Heart right ventricle (tissue), 16 donors: ENCODE data around the gene TMEM273. TPM values are rescaled to one million over a fixed set of nuclear protein-coding genes. Genes with fewer than 3 reads are reported as not detected.
A peak's percentile ranks its signal among the peaks of the same experiment; 100 is the strongest.

Experiments
- ATAC-seq, 8 donors: fragments of 200-7000 bp; cut with Tn5 transposase; one replicate each; pipeline ENCODE4 v1.9.1; 2020; ENCODE audit warnings: mild to moderate bottlenecking in 8 of 8, moderate library complexity in 8 of 8, moderate number of reproducible peaks in 1 of 8
- DNase-seq, 2 donors: peaks; one replicate each; pipeline ENCODE4 v3.0.0-alpha.2; 2020
- H3K27ac ChIP-seq, 10 donors: fragments of 200-600 bp; sonication (generic) in 2 of 10; one replicate each; pipeline versions ENCODE4 v1.5.0 to v1.8.0; 2020 to 2022; ENCODE audit warnings: mild to moderate bottlenecking in 3 of 10
- H3K27me3 ChIP-seq, 7 donors: fragments of 200-600 bp; one replicate each; pipeline ENCODE4 v1.8.0; 2021 to 2022; ENCODE audit warnings: mild to moderate bottlenecking in 2 of 7
- H3K36me3 ChIP-seq, 9 donors: fragments of 200-600 bp; sonication (generic) in 1 of 9; one replicate each; pipeline versions ENCODE4 v1.5.0 to v1.8.0; 2020 to 2022; ENCODE audit warnings: mild to moderate bottlenecking in 2 of 9
- H3K4me1 ChIP-seq, 9 donors: fragments of 200-600 bp; sonication (generic) in 1 of 9; one replicate each; pipeline versions ENCODE4 v1.5.0 to v1.8.0; 2020 to 2022; ENCODE audit warnings: mild to moderate bottlenecking in 4 of 9
- H3K4me3 ChIP-seq, 10 donors: fragments of 200-600 bp; sonication (generic) in 2 of 10; one replicate each; pipeline versions ENCODE4 v1.5.0 to v1.8.0; 2020 to 2022; ENCODE audit warnings: mild to moderate bottlenecking in 7 of 10, moderate library complexity in 2 of 10
- H3K9me3 ChIP-seq, 11 donors: fragments of 200-600 bp in 10 of 11; sonication (generic) in 2 of 11; one replicate each; pipeline versions ENCODE4 v1.5.0 to v1.8.0; 2013 to 2022; ENCODE audit warnings: mild to moderate bottlenecking in 2 of 11, control low read depth in 1 of 11, moderate library complexity in 1 of 11
- WGBS, 2 donors: extraction: QIAGEN DNeasy Blood & Tissue Kit; methylation state at CpG; one replicate each; pipeline ENCODE4 v1.1.7; 2013; ENCODE audit warnings: inconsistent platforms in 1 of 2; 5-methylcytosine and 5-hydroxymethylcytosine counted together
- intact Hi-C, 10 donors: fragments of 100-400 bp; cut with DNase I; formaldehyde crosslinking; loops; one replicate each; pipeline versions ENCODE4 v1.11.1 to v1.14.2; 2022
- polyA plus RNA-seq, 2 donors: library from polyadenylated mRNA; stranded (reverse); fragments of 200-250 nt; gene quantifications; one replicate each; pipeline ENCODE4 v1.2.3, GENCODE V29; 2013
- total RNA-seq, 10 donors: library from RNA; stranded (reverse); fragmentation: NEBNext Ultra II Directional in 3 of 10; extraction: Animal tissue kit (Norgen Biotek cat#: 25700) in 3 of 10; gene quantifications; one replicate each; pipeline versions ENCODE4 v1.2.1 to v1.2.4, GENCODE V29; 2021 to 2023
- TF ChIP-seq, protein P1 (sequence below), 9 donors: fragments of 200-600 bp; sonication (generic) in 2 of 9; IDR thresholded peaks; one replicate each; pipeline versions ENCODE4 v1.5.0 to v1.8.0; 2021 to 2022; ENCODE audit warnings: antibody characterized with exemption in 9 of 9, mild to moderate bottlenecking in 5 of 9, moderate library complexity in 1 of 9
- donor health status: Arrhythmogenic right ventricular cardiomyopathy.
- donor health status: ischemic (EF 13 %, LVEDD 7.1; RV severe dilation, severe dysfunction).
- donor health status: healthy with polysubstance abuse.
- donor health status: DM: no; HTN: yes; CAD: no.
- donor health status: DM: no; HTN: no; CAD: no.
- donor health status: ischemic (EF 25% LVEDD 6.9; RV normal size, moderate dysfunction).
- donor health status: ischemic (EF 25% LVEDD 5.7; RV mildly dilated, moderate dysfunction).
- donor health status: healthy.
- donor health status: DM: yes; HTN: yes; CAD: no.
- donor health status: Ischemic cardiomyopathy.
- donor health status: ischemic (EF 35%, LVEDD 5.7; RV mildly dilated, moderate dysfunction).
- donor health status: nonischemic (EF 11% LVEDD 7.7; RV severe dilation, severe dysfunction).
- donor health status: DM: yes; HTN: yes; CAD: no.
- donor health status: PGD.
- donor health status: ischemic (EF 29% LVEDD 5.4; RV normal size, mild dysfunction).
- donor health status: nonischemic (EF 23%, LVEDD 6.1; RV moderate dilation, normal function).

The TMEM273 gene
- total and polyA plus RNA-seq, 12 donors, result 10.9 to 28.5 (median 19.0) TPM

DNA sequence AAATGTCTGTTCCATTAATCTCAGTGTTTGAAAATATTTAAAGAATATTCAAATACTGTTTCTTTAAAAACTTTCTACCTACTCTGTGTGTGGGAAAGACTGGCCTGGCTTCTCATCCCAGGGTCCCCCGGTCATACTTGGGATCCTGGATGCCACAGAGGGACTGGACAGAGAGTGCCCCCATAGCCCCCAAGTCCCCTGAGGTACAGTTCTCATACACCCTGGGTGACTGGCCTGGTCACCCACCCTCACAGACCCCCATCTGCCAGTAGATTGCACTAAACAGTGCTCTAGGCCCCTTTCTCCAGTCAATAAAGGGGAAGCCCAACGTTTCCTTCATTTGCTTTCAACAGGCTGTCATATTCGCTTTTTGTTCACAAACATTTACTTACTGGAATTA, 3.0 kb downstream of the TMEM273 start:
- H3K27me3 ChIP-seq, result no peaks in the 10 kb centered on the region
- no peak for DNase-seq
- peak overlapping the region in 5 of 10 donors; percentile 24 to 63 (median 56) for H3K27ac ChIP-seq
- no peaks in the 10 kb centered on the region for H3K9me3 ChIP-seq
- H3K36me3 ChIP-seq, result no peaks in the 10 kb centered on the region
- ATAC-seq, result no peak
- WGBS, 2 donors, result 81 to 82% methylated on average over 3 of the region's 3 CpGs
- H3K4me3 ChIP-seq, result peak overlapping the region in 3 of 10 donors; percentile 9 to 26 (median 23)
- intact Hi-C loops, result loop anchor here in 5 of 10 donors (5.0 to 10.0 kb wide), 2 partner anchors 107 to 110 kb away; partner anchors contain the start of gene C10orf71 (in 3 of the 5)
- H3K4me1 ChIP-seq, result peaks cover 7 to 89% (median 62%) of the 10 kb centered on the region in 9 donors
- TF ChIP-seq, protein P1, sequence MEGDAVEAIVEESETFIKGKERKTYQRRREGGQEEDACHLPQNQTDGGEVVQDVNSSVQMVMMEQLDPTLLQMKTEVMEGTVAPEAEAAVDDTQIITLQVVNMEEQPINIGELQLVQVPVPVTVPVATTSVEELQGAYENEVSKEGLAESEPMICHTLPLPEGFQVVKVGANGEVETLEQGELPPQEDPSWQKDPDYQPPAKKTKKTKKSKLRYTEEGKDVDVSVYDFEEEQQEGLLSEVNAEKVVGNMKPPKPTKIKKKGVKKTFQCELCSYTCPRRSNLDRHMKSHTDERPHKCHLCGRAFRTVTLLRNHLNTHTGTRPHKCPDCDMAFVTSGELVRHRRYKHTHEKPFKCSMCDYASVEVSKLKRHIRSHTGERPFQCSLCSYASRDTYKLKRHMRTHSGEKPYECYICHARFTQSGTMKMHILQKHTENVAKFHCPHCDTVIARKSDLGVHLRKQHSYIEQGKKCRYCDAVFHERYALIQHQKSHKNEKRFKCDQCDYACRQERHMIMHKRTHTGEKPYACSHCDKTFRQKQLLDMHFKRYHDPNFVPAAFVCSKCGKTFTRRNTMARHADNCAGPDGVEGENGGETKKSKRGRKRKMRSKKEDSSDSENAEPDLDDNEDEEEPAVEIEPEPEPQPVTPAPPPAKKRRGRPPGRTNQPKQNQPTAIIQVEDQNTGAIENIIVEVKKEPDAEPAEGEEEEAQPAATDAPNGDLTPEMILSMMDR (IDR thresholded peaks at IDR 0.05), result no peak

GRCh38 chr10:49184642-49185111, 3.5 kb downstream of the TMEM273 start:
- Histone ChIP-seq H3K27me3 (no peaks in the 10 kb centered on the region), H3K9me3 (no peaks in the 10 kb centered on the region), H3K36me3 (no peaks in the 10 kb centered on the region), H3K27ac (peak overlapping the region in 4 of 10 donors; percentile 30 to 63 (median 58)), H3K4me3 (peak overlapping the region in 6 of 10 donors; percentile 1 to 26 (median 10)), H3K4me1 (peaks cover 7 to 86% (median 57%) of the 10 kb centered on the region in 9 donors)
- intact Hi-C loops, result loop anchor here in 5 of 10 donors (5.0 to 10.0 kb wide), 2 partner anchors 108 to 110 kb away; partner anchors contain the start of gene C10orf71 (in 3 of the 5)
- ATAC-seq, result no peak
- WGBS, 2 donors, result 59 to 64% methylated on average over 6 of the region's 6 CpGs
- TF ChIP-seq, protein P1 (IDR thresholded peaks at IDR 0.05), result no peak
- DNase-seq, result no peak

DNA sequence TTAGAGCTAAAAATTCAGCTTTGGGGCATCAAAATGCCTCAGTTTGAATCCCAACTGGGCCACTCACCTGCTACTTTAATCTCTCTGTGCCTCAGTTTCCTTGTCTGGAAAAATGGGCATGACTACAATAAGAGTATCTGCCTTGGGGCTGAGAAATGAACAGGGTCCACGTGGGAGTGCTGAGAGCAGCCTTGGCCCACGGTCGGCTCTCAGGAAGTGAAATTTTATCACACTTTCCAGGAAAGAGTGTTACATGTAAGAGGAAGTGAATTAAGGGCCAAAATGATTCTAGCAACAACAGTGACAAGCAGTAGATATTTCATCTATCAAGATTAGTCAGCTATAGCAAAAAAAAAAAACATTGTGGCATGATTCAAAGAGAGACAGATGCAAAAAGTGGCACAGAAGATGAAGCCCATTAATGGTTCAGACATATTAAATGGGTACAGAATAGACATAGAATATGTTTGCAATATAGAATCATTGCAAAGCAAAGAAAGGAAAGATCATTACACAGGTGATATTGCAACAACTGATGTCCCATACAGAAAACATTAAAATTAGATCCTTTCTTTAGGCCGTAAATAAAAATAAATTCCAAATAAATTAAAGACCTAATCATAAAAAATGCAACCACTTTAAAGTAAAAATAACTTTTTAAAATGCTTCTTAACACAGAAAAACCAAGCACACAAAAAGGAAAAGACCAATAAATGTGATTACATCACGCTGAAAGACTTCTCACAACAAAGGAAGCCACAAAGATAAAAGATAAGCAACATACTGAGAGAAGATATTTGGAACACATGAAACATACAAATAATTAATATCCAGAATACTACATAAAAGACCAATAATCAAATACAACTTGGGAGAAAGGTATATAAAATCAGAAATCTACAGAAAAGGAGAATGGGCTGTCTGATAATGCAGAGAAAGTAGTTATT, 4.3 kb downstream of the TMEM273 start:
- ATAC-seq (no peak), DNase-seq (no peak)
- TF ChIP-seq, protein P1 (IDR thresholded peaks at IDR 0.05), result no peak
- Histone ChIP-seq H3K4me3 (peak overlapping the region in 5 of 10 donors; percentile 1 to 26 (median 10)), H3K36me3 (no peaks in the 10 kb centered on the region), H3K27me3 (no peaks in the 10 kb centered on the region), H3K4me1 (peaks cover 7 to 86% (median 54%) of the 10 kb centered on the region in 9 donors), H3K27ac (peak overlapping the region in 4 of 10 donors; percentile 30 to 63 (median 58)), H3K9me3 (no peaks in the 10 kb centered on the region)
- intact Hi-C loops, result loop anchor here in 3 of 10 donors (10.0 kb wide), 1 partner anchor 111 kb away; the partner anchor contains the start of gene C10orf71 (in 3 of the 3)
- whole genome bisulfite sequencing, 2 donors, result 44 to 70% methylated on average over 5 of the region's 5 CpGs

- no peaks in the 10 kb centered on the region for H3K27me3 ChIP-seq
- no peak overlapping the region for H3K4me3 ChIP-seq
- DNase-seq (no peak), ATAC-seq (no peak)
- 88 to 93% methylated on average over 4 of the region's 4 CpGs for WGBS, 2 donors
- peak overlapping the region in 2 of 10 donors; percentile 32 to 63 for H3K27ac ChIP-seq
- no peaks in the 10 kb centered on the region for H3K36me3 ChIP-seq
- intact Hi-C loops, result loop anchor here in 3 of 10 donors (10.0 kb wide), 1 partner anchor 112 kb away; the partner anchor contains the start of gene C10orf71 (in 3 of the 3)
- TF ChIP-seq, protein P1 (IDR thresholded peaks at IDR 0.05), result no peak
- no peaks in the 10 kb centered on the region for H3K9me3 ChIP-seq
- H3K4me1 ChIP-seq, result peaks cover 2 to 84% (median 51%) of the 10 kb centered on the region in 9 donors
These were observed 5.4 kb downstream of the TMEM273 start for GRCh38 chr10:49182776-49183175.
